NCI-H128 (cell line): Measurements from ENCODE around the gene CPZ.
"Not testable (repeated sequence)": the region's sequence is repeated elsewhere in the genome, so short reads cannot be mapped to it uniquely, and the experiment has no call there.

ENCODE experiments used
- DNase-seq: peaks from one replicate; lab custom pipeline; 2025; ENCODE audit not compliant: unreplicated experiment; lab: John Stamatoyannopoulos, UW

The CPZ gene

GRCh38 chr4:8608714-8609391, 16.3 kb downstream of the CPZ start:
- DNase-seq = no peak

DNA sequence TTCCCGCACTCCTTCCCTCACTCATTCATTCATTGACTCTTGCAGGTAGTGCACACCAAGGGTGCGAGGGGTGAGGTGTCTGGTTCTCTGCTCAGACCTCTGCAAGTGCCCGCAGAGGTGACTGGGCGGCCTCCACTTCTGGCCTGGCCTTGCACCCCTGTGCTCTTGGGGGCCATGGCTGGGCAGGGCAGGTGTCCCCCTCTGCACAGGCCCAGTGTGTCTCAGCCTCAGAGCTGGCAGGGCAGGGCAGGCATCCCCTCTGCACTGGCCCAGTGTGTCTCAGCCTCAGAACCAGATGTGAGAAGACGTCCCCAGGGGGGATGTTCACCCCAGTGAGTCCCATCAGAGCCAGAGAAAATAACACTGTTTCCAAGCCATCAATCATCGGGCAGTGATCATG, 16.8 kb downstream of the CPZ start:
- no peak for DNase-seq

DNA sequence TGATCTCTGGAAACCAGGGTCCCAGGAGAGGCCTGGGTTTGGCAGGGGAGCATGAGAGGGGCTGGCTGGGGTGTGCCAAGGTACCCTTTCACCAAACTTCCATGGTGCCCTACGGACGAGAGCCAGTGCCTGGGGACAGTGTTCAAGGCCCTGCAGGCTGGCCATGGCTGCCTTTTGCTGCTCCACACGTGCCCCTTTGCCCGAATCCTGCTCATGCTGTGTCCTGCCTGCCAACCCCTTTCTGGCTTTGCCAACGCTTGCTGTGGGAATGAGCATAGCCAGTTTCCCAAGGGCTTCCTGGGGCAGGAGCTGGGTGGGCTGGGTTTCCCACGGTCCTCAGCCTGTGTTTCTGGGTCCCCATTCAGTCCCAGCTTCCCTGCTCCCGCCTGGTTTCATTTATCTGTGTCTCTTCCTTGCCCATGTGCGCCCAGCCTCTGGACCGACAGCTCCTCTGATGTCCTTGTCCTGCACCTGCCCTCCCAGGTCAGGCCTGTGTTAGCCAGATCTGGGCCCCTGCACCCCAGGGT, 17.3 kb downstream of the CPZ start:
- DNase-seq = no peak

DNA sequence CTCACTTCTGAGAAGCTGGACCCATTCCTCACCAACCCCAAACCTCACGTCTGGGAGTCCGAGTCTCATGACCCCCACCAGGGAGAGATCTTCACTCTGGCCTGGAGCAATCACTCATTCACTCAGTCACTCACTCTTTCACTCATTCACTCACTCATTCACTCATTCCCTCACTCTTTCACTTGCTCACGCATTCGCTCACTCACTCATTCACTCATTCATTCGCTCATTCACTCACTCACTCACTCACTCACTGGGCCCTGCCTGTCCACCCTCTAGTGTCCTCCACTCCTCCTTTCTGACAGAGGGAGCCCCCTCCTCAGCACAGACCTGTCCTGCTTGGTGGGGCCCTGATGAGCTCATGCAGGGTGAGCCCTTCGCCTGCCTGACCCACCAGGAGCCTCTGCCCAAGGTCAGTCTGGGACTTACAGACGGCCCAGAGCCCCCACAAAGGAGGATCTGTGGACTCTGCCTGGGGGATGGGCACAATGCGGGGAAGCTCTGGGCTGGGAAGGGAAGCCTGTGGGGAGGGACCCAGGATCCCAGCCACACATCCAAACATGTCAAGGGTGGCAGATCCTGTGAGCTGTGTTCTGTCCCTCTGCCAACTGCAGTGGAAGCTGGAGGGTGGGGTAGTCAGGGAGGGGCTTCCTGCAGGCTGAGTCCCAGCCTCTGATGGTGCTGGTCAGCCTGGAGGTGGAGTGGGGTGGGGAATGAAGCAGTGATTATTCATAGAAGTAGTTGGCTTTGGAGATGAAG, 18.5 kb downstream of the CPZ start:
- DNase-seq = no peak

DNA sequence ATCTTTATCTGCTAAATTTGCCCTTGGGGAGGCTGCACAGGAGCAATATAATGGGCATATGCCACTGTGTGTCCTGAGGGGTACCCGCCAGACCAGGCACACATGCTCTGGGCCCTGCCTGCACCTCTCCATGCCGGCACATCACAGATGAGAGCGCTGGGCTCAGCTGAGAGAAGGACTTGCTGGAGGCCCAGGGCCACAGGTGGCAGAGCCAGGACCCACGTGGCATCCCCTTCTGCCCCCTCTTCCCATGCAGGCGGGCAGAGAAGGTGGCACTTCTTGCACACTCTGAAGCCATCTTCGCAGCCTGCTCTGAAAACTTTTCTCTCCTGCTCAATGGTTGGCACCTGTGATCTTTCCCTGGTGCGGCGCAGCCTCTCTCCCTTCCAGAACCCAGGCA, 20.1 kb downstream of the CPZ start:
- DNase-seq = no peak

- DNase-seq = no peak
These were observed 21.1 kb downstream of the CPZ start for GRCh38 chr4:8613421-8614364.

DNA sequence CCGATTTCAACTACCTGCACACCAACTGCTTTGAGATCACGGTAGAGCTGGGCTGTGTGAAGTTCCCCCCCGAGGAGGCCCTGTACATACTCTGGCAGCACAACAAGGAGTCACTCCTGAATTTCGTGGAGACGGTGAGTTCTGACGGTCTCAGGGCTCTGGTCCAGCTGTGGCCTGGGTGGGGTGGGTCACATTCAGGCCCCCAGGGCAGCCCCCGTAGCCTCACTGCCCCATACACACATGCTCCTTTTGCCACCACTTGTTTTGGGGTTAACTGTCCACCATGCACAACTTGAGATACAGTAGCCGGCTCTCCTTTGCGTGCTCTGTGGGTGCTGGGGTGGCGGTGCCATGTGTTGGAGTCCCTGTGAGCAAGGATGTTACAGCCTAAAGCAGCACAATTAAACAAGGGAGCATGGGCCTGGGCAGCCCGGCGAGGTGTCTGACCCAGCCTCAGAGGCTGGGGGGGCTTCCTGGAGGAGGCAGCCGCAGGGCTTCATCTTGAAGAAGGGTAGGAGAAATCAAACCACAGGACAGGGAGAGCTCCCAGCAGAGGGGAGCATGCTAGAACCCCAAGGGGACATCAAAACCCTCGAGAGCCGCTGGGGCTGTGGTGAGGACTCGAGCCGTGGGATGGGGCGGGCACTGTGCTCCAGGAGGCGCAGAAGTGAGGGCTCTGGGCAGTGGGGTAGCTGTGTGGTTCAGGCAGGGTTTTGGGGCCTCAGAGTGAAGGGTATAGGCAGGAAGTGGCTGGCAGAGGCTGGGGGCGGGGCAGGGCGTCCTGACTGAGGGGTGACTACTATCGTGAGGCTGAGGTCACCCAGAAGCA, 22.0 kb downstream of the CPZ start:
- no peak for DNase-seq

- DNase-seq = no peak
These were observed 22.8 kb downstream of the CPZ start for GRCh38 chr4:8615366-8615765.

GRCh38 chr4:8615921-8616787, 23.6 kb downstream of the CPZ start:
- DNase-seq = no peak

GRCh38 chr4:8616831-8617230, 24.3 kb downstream of the CPZ start:
- no peak for DNase-seq

DNA sequence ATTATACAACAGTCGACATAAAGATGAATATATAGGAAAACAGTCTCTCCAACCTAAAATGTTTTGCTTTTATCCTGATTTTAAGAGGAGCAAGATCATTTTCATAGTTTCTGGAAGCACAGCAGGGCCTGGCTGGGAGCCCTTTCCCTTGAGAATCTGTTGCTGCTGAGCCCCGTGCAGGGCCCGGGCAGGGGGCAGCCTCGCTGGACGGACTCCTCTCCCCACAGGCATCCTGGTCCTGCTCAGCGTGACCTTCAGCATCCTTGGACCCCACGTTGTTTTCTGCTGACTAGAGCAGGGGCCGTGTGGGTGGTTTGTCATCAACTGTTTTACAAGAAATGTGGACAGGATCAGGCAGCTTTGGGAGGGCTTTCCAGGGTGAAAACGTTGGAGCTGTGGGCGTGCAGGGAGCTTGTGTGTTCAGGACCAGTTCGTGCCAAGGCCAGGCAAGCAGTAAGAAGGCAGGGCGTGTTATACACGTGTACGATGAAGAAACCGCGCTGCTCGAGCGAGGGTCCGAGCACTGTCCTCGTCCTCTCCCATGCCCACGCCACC, 25.0 kb downstream of the CPZ start:
- DNase-seq = no peak

DNA sequence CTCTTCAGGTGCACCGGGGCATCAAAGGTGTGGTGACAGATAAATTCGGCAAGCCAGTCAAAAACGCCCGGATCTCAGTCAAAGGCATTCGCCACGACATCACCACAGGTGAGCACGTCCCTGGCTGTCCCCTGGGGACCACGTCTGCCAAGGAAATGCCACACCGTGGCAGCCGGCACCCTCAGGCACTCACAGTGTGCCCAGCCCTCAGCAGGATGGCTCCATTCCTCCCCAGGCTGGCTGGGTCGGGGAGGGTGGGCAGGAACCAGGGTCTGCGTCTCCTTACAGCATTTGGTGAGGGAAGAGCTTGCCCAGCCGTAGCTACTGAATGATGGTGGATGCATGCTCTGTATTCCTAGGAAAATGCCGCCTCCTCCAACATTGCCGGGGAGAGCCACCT, 25.9 kb downstream of the CPZ start:
- DNase-seq = no peak

GRCh38 chr4:8618961-8619720, 26.6 kb downstream of the CPZ start:
- no peak for DNase-seq

- not testable (repeated sequence) for DNase-seq
These were observed 28.6 kb downstream of the CPZ start for GRCh38 chr4:8621135-8621534.

GRCh38 chr4:8624601-8625272, 32.2 kb downstream of the CPZ start:
- DNase-seq = not testable (repeated sequence)

DNA sequence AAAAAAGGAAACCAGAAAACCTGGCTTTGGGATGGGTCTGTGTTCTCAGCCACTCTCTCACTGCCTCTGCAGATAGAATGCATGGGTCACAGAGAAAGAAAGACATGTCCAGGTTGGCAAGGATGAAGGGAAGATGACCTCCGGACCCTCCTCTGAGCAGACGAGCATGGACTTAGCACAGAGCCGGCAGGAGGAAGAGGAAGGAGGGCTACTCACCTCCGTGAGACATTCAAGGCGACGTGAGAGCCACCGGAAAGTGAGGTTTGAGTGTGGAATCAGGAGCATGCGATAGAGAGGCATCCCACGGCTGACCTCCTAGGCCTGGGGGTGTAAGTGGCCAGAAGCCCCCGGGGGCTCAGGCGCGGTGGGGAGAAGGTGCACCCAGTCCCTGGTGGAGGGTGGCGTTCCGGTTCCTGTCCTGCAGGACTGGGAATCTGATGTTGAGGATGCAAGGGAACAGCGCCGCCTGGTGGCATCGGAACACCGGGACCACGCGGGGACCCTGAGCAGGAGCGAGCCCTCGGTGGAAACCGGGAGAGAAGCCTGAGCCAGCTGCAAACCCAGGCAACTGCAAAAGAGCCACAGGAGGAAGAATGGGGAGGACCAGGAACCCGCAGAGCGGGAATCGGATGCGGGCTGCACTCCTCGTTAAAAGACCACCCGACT, 37.8 kb downstream of the CPZ start:
- DNase-seq = not testable (repeated sequence)

DNA sequence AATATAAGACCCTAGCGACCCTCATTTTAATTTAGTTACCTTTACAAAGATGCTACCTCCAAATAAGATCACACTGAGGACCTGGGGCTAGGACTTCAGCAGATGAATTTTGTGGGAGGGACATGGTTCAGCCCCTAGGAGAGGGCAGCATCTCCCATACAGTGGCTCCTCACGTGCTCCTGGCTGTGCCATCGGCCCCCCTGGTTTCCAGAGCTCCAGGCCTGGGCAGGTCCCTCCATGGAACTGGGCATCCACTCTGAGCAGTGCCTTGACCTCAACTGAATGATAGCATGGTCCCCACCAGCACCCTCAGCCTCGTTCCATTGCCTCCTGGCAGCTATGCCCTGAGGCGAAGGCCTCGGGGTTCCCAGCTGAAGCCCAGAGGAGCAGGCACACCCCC, 39.3 kb downstream of the CPZ start:
- not testable (repeated sequence) for DNase-seq
